Uterus (tissue), 4 donors: Measurements from ENCODE around the gene CAB39. TPM values are rescaled to one million over a fixed set of nuclear protein-coding genes. Genes with fewer than 3 reads are reported as not detected.

ENCODE experiments used
- DNase-seq, 2 donors: peaks; one replicate each; pipeline ENCODE4 v3.0.0-alpha.2; 2019 to 2020
- H3K27ac ChIP-seq, 2 donors: fragments of 200-600 bp; sonication (generic); 1 replicate in 1 of 2; 2 replicates in 1 of 2; pipeline ENCODE4 v1.5.1; 2016 to 2018
- H3K27me3 ChIP-seq, 2 donors: fragments of 200-600 bp; sonication (generic); one replicate each; pipeline ENCODE4 v1.5.1; 2018 to 2019; ENCODE audit warnings: control low read depth in 1 of 2
- H3K36me3 ChIP-seq, 2 donors: fragments of 200-600 bp; sonication (generic); one replicate each; pipeline ENCODE4 v1.5.1; 2019; ENCODE audit warnings: control low read depth in 1 of 2
- H3K4me1 ChIP-seq, 2 donors: fragments of 200-600 bp; sonication (generic); one replicate each; pipeline ENCODE4 v1.5.1; 2018 to 2019; ENCODE audit warnings: control low read depth in 1 of 2
- H3K4me3 ChIP-seq, 2 donors: fragments of 200-600 bp; sonication (generic); 1 replicate in 1 of 2; 2 replicates in 1 of 2; pipeline ENCODE4 v1.5.1; 2018 to 2019; ENCODE audit warnings: mild to moderate bottlenecking in 1 of 2
- H3K9me3 ChIP-seq, 2 donors: fragments of 200-600 bp; sonication (generic); one replicate each; pipeline ENCODE4 v1.5.1; 2019; ENCODE audit warnings: control low read depth in 1 of 2
- CTCF ChIP-seq, 4 experiments: fragments of 200-600 bp in 2 of 4; fragments of 450-650 bp in 2 of 4; sonication (generic) in 2 of 4; IDR thresholded peaks; one replicate each; pipeline ENCODE4 v1.5.1; 2016 to 2019; ENCODE audit warnings: antibody characterized with exemption in 4 of 4, mild to moderate bottlenecking in 2 of 4, moderate library complexity in 1 of 4
- POLR2A ChIP-seq, 2 donors: fragments of 450-650 bp; IDR thresholded peaks; one replicate each; pipeline ENCODE4 v1.6.1; 2016; ENCODE audit warnings: antibody characterized with exemption in 2 of 2, mild to moderate bottlenecking in 1 of 2, moderate library complexity in 1 of 2
- intact Hi-C: fragments of 100-400 bp; cut with DNase I; formaldehyde crosslinking; loops from one replicate; pipeline ENCODE4 v1.15.1; 2023; ENCODE audit warnings: low total_unique reads
- small RNA-seq: library from RNA; depleted of rRNA; stranded (forward); fragments of <200 nt; gene quantifications from one replicate; pipeline ENCODE3, GENCODE V24; 2016
- total RNA-seq, 4 donors: library from RNA; depleted of rRNA in 3 of 4; stranded (reverse); fragments of >200 nt in 3 of 4; gene quantifications; one replicate each; pipeline versions ENCODE4 v1.1.0 to v1.2.4, GENCODE V29; 2014 to 2023
- donor health status: DM: yes; HTN: yes; CAD: no.

CAB39 gene
- total RNA-seq, 4 donors from 2014 or later = 33.6 to 121 (median 78.0) TPM

GRCh38 chr2:230868947-230869913 is 156.6 kb downstream of the CAB39 start:
- TF ChIP-seq CTCF (IDR thresholded peaks at IDR 0.05) (no peak), POLR2A (IDR thresholded peaks at IDR 0.05) (no peak)
- Histone ChIP-seq H3K4me1 (peaks cover 0 to 10% of the 10 kb centered on the region in 2 donors), H3K9me3 (no peaks in the 10 kb centered on the region), H3K27ac (peak overlapping the region; percentile 20 to 66), H3K36me3 (no peaks in the 10 kb centered on the region), H3K4me3 (no peak overlapping the region), H3K27me3 (no peaks in the 10 kb centered on the region)
- no peak for DNase-seq
- intact Hi-C loops = no loop called here

- Histone ChIP-seq H3K27me3 (no peaks in the 10 kb centered on the region), H3K9me3 (no peaks in the 10 kb centered on the region), H3K27ac (peak overlapping the region; percentile 42 to 66), H3K4me3 (no peak overlapping the region), H3K4me1 (peaks cover 0 to 10% of the 10 kb centered on the region in 2 donors), H3K36me3 (no peaks in the 10 kb centered on the region)
- TF ChIP-seq POLR2A (IDR thresholded peaks at IDR 0.05) (no peak), CTCF (IDR thresholded peaks at IDR 0.05) (no peak)
- no peak for DNase-seq
- intact Hi-C loops = no loop called here
Observed at GRCh38 chr2:230869914-230870543, 157.4 kb downstream of the CAB39 start.

Small RNAs within 50 kb of the gene (small RNA-seq; reads per million reads assigned to genes)
- gene BANF1P3 = not detected
- not detected for gene RNU6-268P

Other genes with a start within 250 kb of the CAB39 start
- 100 to 1,000 TPM in 1 of 4 donors, 10 to 100 TPM in 3; 33.8 to 301 (median 67.6) TPM for gene ITM2C, start 152.1 kb downstream of the CAB39 start, total RNA-seq
- gene GPR55, start 212.4 kb downstream of the CAB39 start, total RNA-seq = not detected